GM12872 (cell line): ENCODE data around the gene BAX.

ENCODE experiments used
- TF ChIP-seq, protein P1 (sequence below): IDR thresholded peaks from 3 replicates; pipeline ENCODE4 v1.5.1; 2011; ENCODE audit warnings: low read depth, mild to moderate bottlenecking, low read length, moderate library complexity; ENCODE audit not compliant: insufficient read depth

Gene BAX

DNA sequence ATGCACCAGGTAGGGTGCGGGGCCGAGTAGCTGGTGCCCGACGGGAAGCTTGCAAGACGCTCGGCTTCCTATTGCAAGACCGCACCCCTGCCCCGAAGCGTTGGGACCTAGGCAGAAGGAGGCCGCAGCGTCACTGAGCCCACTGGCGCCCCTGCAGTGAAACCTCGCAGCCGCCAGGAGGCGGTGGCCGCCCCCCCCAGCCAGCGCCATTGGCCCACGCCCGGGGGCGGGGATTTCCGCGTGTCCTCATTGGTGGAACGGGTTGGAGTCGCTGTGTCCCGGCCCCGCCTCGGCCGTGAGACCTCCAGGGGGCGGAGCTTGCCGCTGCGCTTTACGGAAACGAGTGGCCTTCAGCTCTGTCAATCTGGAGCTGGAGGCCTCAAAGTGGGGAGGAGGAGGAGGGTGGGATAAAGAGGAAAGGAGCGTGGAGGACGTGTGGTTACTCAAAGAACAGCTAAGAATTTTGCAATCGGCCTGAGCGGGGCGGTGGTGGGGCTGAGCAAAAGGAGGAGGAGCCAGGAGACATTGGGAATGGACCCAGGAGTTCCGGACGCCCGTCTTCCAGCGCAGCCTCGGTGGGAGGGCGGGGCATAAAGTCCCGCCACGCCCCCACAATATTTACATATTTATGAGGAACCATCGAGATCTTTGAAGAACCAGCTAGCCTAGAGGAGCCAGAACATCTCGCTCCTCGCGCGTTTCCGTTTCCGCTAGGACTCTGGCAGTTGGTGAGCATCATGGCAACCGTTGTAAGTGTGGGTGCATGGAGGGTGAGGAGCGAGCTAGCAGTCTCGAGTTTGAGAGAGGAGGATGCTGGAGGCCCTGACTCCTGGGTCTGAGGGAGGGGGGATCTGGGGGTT is 38.7 kb downstream of the BAX start, which contains the start of the genes GYS1 and RUVBL2:
TSS of gene GYS1 (minus strand) at position 135 of the 860 bp plus-strand sequence. CDS start 197 bp downstream, outside the sequence.
TSS of gene RUVBL2 (plus strand) at position 713 of the 860 bp plus-strand sequence. CDS start at position 738, 25 bp downstream.
- TF ChIP-seq, protein P1, sequence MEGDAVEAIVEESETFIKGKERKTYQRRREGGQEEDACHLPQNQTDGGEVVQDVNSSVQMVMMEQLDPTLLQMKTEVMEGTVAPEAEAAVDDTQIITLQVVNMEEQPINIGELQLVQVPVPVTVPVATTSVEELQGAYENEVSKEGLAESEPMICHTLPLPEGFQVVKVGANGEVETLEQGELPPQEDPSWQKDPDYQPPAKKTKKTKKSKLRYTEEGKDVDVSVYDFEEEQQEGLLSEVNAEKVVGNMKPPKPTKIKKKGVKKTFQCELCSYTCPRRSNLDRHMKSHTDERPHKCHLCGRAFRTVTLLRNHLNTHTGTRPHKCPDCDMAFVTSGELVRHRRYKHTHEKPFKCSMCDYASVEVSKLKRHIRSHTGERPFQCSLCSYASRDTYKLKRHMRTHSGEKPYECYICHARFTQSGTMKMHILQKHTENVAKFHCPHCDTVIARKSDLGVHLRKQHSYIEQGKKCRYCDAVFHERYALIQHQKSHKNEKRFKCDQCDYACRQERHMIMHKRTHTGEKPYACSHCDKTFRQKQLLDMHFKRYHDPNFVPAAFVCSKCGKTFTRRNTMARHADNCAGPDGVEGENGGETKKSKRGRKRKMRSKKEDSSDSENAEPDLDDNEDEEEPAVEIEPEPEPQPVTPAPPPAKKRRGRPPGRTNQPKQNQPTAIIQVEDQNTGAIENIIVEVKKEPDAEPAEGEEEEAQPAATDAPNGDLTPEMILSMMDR = peak; percentile 97

DNA sequence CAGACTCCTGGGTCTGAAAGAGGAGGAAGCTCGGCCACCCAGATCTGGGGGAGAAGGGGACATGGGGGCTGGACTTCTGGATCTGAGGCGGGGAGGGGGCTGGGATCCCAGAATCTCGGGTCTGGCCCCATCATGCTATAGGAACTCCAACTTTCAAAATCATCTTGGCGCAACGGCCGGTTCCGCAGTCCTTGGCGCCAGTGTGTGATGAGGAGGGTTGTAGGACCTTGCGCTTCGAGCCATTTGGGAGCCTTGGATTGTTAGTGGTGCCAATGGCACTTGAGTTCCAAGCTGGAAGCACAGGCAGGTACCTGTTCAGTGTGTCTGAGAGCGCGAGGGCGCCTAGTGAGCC is 39.3 kb downstream of the BAX start:
- TF ChIP-seq, protein P1 = no peak

DNA sequence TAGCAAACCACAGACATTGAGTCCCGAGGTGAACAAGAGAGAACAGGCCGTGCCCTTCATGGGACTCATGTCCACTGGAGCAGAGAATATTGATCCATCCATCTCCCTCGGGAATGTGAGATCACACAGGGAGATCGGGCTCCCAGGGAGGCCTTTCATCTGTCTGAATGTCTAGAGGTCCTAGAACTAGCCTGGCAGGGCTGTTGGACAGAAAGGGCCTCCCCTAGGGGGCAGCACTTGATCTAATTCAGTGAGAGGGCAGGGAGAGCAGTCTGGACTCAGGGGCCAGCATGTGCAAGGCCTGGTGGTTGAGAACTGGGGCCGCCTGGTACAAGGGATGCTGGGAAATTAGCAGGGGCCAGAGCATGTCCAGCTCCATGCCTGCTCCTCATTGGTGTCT is 43.3 kb downstream of the BAX start:
- TF ChIP-seq, protein P1 = peak; percentile 69

DNA sequence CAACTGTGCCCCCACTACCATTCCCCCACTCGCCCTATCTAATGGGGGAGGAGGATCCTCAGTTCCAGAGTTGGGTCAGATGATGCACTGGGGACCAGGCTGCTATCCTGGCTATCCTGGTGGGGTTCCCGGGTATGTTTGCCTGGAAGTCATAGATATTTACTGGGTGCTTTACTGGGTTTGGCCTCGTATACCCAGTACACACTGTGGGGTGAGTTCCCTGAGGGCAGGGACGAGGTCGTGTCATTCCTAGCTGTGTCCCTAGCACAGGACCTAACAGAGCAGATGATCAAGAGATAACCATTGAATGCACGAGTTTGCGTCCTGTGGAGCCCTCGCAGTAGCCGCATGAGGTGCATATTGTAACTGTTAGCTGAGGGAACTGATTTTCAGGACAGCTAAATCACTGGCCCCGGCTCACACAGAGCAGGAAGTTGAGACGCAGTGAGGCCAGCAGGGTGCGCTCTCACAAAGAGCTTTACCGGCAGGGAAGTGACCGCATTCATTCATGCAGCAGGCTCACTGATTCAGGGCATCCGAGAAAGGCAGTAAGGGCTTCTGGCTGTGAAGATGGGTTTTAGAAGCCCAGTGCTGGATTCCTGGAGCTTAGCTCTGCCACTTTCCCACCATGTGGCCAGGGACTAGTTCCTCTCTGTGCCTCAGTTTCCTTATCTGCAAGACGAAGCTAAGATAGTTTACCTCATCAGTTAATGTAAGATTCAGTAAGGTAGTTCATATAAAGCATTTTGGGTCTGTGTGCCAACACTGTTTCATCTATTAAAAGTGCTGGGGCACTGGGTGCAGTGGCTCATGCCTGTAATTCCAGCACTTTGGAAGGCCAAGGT is 45.0 kb downstream of the BAX start:
- TF ChIP-seq, protein P1 = peak; percentile 80

DNA sequence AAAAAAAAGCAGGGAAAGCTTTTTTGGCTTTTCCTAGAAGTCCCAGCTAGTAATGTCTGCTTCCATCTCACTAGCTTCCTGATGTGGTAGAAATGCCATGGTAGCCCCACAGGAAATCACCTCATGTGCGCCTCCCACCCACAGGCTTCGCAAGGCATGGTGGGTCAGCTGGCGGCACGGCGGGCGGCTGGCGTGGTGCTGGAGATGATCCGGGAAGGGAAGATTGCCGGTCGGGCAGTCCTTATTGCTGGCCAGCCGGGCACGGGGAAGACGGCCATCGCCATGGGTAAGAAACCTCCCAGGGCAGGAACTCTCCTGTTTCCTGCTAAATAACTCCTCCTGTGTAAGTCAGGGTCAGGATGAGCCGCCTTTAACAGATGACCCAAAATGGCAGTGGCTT is 49.5 kb downstream of the BAX start:
- TF ChIP-seq, protein P1 = no peak

DNA sequence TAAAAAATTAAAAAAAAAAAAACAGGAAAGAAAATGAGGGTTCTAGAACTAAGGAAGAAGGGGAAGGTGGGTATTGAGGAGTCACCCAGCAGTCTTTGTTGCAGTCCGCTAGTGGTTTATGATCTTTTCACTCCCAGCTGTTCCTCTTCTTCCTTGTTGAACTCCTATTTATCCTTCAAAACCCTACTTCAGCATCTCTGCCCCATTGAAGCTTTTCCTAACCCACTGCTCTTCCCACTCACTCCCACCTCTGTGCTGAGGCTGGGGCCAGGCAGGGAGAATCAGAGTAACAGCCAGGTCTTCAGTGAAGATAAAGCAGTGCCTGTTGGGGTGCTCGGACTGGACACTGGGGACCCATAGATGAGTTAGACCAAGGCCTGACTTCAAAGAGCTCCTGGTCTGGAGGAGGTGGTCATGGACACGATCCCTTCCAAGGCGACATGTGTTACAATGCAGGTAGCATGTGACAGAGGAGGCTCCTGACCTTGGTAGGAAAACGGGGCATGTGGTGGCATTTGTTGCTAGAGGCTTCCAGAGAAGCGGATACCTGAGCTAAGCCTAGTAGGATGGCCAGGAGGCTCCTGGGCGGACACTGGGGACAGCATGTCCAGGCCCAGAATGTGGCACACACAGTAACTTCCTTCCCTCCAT is 50.4 kb downstream of the BAX start:
- TF ChIP-seq, protein P1 = no peak

DNA sequence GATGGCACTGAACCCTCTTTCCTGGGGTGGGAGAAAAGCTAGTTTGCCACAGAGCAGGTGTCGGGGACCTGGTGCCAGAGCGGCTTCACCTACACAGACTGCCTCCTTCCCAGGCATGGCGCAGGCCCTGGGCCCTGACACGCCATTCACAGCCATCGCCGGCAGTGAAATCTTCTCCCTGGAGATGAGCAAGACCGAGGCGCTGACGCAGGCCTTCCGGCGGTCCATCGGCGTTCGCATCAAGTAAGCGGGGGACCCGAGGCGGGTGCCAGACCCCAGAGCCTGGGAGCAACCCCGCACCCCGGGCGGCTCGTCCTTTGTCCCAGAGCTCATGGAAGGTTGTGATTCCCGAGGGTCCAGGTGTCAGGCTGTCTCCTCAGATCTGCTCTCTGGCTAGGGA is 52.2 kb downstream of the BAX start:
- TF ChIP-seq, protein P1 = no peak
